ENCODE data around the gene FAM234B. TPM values are rescaled to one million over a fixed set of nuclear protein-coding genes. Genes with fewer than 3 reads are reported as not detected.

FAM234B gene
- total RNA-seq, 1 experiment from 2014 or later = 20.8 TPM

DNA sequence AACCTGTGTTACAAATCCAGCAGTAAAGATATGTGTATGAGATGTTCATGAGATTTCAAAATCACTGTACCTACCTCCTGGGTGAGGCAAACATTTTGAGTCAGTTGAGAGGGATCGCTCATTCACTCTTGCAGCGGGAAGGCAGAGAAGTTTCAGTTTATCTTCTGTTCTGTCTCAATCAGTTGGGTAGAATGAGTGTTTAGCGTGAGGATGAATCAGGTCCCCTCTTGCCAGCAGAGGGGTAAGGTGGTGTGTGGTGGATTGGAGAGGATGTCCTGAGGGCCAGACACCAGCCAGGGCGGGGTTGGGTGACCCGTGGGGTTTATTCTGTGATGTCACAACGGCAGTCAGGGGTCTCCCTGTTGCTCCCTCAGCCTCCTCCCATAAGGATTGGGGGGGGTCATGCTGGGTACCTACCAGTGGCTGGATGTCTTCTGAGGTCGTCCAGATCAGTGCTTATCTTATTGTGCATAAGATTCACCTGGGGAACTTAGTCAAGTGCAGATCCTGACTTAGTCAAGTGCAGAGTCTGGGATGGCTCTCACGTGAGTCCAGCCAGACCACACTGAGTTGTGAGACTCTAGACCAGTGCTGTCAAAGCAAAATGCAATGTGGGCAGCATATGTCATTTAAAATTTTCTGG, 59.3 kb downstream of the FAM234B start, which contains the start of gene GSG1:
GSG1 (minus strand) TSS at position 277 of the 643 bp plus-strand sequence; CDS start at position 122, 155 bp downstream.
- peak within 1 kb of the TSS in 1 of 2 experiments; percentile 56; a peak in 1 of 5 replicates for H3K4me3 Mint-ChIP-seq

More for the DNA sequence above, 59.3 kb downstream of the FAM234B start, which contains the start of gene GSG1:
- H2BK120ac ChIP-seq (ENCODE audit: low read depth, low read length, poor library complexity, severe bottlenecking) = no peak within 1 kb of the TSS
- no peak within 1 kb of the TSS for H2AK5ac ChIP-seq (ENCODE audit: insufficient read length, low read length)
- H3K9me3 ChIP-seq (ENCODE audit: control insufficient read depth, low read depth, low read length) = no peaks in the 10 kb centered on the region
- no peak within 1 kb of the TSS for H2BK12ac ChIP-seq (ENCODE audit: insufficient read length, low read depth, low read length)
- H3K18ac ChIP-seq (ENCODE audit: insufficient read length, low read depth, low read length) = no peak within 1 kb of the TSS
- H2BK20ac ChIP-seq (ENCODE audit: low read depth, low read length, poor library complexity, severe bottlenecking) = no peak within 1 kb of the TSS
- no peak within 1 kb of the TSS for H2AFZ ChIP-seq (ENCODE audit: low read length)
- no peaks in the 10 kb centered on the region for H3K79me1 ChIP-seq (ENCODE audit: insufficient read depth, low read depth, low read length, poor library complexity, severe bottlenecking)
- peaks cover 11% of the 10 kb centered on the region for H3K23me2 ChIP-seq (ENCODE audit: insufficient read length, low read depth, low read length, poor library complexity, severe bottlenecking)
- TF ChIP-seq CTCF (conservative IDR thresholded peaks at IDR 0.05) = no peak
- Mint-ChIP-seq H3K36me3 (ENCODE audit: insufficient read depth in 1 of 3, low read depth in 3 of 3) (peaks cover 0 to 6% (median 0%) of the 10 kb centered on the region in 3 experiments; a peak in 1 of 7 replicates), H3K27me3 (ENCODE audit: low read depth) (peaks cover 6% of the 10 kb centered on the region), H3K9me3 (peaks cover 4 to 7% of the 10 kb centered on the region in 2 experiments; a peak in 3 of 5 replicates), H3K27ac (no peak within 1 kb of the TSS), H3K4me1 (peaks cover 27 to 31% of the 10 kb centered on the region in 2 experiments)
- H4K91ac ChIP-seq (ENCODE audit: insufficient read length, low read depth, low read length) = no peak within 1 kb of the TSS
- no peaks in the 10 kb centered on the region for H3K27me3 ChIP-seq (ENCODE audit: insufficient read depth, low read length)
- H3K23ac ChIP-seq (ENCODE audit: insufficient read length, low read depth, low read length) = no peak within 1 kb of the TSS
- no peak for DNase-seq
- no peak within 1 kb of the TSS for H3K56ac ChIP-seq (ENCODE audit: insufficient read length, low read depth, low read length)
- H3K4me1 ChIP-seq (ENCODE audit: insufficient read depth, low read length) = peaks cover 6% of the 10 kb centered on the region; the same call in 1 of the 2 replicates
- H4K20me1 ChIP-seq (ENCODE audit: control insufficient read depth, insufficient read depth, insufficient read length) = no peaks in the 10 kb centered on the region
- no peaks in the 10 kb centered on the region for H3K79me2 ChIP-seq (ENCODE audit: insufficient read depth, low read length)
- WGBS (ENCODE audit: extremely low coverage, insufficient read length, low lambda C conversion rate) = no CpG with 5 or more reads among the region's 8 CpGs
- no peak within 1 kb of the TSS for H4K5ac ChIP-seq (ENCODE audit: insufficient read length, low read depth, low read length)
- no peak within 1 kb of the TSS for H3K9ac ChIP-seq (ENCODE audit: extremely low read depth, insufficient read length, low read length)
- no peak within 1 kb of the TSS for H4K8ac ChIP-seq (replicated peaks; ENCODE audit: insufficient read length, low read depth, low read length)
- H2BK5ac ChIP-seq (ENCODE audit: insufficient read length, low read length) = no peak within 1 kb of the TSS
- no peak within 1 kb of the TSS for H3K27ac ChIP-seq (ENCODE audit: insufficient read length, low read depth, low read length)
- H3K4ac ChIP-seq (ENCODE audit: low read depth, low read length) = no peak within 1 kb of the TSS
- H3K14ac ChIP-seq (ENCODE audit: insufficient read depth, low read length) = no peak within 1 kb of the TSS
- H3T11ph ChIP-seq (ENCODE audit: low read length) = no peak within 1 kb of the TSS
- H3K4me2 ChIP-seq (ENCODE audit: insufficient read depth, insufficient read length, low read length) = no peak within 1 kb of the TSS
- 0 out of 2 replicates have a peak within 1 kb of the TSS, but pooled peaks have one; percentile 26 for H2BK15ac ChIP-seq (ENCODE audit: low read depth, low read length)
